ENCODE results near the gene NEK9.

The NEK9 gene

DNA sequence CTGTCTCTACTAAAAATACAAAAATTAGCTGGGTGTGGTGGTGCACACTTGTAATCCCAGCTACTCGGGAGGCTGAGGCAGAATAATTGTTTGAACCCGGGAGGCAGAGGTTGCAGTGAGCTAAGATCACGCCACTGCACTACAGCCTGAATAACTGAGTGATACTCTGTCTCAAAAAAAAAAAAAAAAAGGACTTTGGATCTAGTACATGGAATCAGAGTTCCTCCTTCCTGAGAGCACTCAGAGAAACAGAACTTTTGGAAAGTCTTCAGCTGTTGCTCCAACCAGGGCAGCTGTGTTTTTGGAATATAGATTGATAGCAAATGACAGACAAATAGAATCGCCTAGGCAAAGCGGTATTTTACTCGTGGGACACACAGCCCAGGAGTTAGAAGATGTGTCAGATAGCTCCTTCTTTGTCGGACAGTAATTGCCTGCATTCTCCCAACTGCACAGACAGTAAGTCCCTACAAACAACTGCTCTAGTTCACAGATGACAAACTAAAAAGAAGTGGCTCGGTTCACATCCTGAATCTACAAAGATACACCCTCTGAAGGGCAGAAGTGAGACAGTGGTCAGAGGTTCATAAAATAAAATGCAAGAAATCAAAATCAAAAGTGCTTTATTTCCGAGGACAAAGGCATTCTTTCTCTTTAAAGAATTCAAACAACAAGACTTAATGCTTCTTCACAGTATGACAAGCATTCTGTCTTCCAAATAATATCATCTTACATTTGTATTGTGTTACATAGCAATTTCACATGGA lies 17.1 kb upstream of the NEK9 start:
- Histone ChIP-seq H3K27ac (no peak overlapping the region), H3K9ac (no peak overlapping the region), H3K27me3 (ENCODE audit: insufficient read depth, low read depth) (no peaks in the 10 kb centered on the region), H3K36me3 (ENCODE audit: insufficient read depth) (no peaks in the 10 kb centered on the region), H3K4me3 (IDR thresholded peaks at IDR 0.05; ENCODE audit: insufficient read depth, low read depth, low read length) (no peak overlapping the region), H4K20me1 (ENCODE audit: insufficient read depth) (no peaks in the 10 kb centered on the region), H3K79me2 (ENCODE audit: insufficient read depth, low read depth) (no peaks in the 10 kb centered on the region; the same call in 1 of the 2 replicates), H2AFZ (ENCODE audit: low read depth) (no peak overlapping the region), H3K4me1 (ENCODE audit: low read depth, poor library complexity, severe bottlenecking) (peaks cover 14% of the 10 kb centered on the region), H3K4me2 (no peak overlapping the region)
- TF ChIP-seq, protein P1, sequence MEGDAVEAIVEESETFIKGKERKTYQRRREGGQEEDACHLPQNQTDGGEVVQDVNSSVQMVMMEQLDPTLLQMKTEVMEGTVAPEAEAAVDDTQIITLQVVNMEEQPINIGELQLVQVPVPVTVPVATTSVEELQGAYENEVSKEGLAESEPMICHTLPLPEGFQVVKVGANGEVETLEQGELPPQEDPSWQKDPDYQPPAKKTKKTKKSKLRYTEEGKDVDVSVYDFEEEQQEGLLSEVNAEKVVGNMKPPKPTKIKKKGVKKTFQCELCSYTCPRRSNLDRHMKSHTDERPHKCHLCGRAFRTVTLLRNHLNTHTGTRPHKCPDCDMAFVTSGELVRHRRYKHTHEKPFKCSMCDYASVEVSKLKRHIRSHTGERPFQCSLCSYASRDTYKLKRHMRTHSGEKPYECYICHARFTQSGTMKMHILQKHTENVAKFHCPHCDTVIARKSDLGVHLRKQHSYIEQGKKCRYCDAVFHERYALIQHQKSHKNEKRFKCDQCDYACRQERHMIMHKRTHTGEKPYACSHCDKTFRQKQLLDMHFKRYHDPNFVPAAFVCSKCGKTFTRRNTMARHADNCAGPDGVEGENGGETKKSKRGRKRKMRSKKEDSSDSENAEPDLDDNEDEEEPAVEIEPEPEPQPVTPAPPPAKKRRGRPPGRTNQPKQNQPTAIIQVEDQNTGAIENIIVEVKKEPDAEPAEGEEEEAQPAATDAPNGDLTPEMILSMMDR (conservative IDR thresholded peaks at IDR 0.05; ENCODE audit: low read depth, low read length): no peak

DNA sequence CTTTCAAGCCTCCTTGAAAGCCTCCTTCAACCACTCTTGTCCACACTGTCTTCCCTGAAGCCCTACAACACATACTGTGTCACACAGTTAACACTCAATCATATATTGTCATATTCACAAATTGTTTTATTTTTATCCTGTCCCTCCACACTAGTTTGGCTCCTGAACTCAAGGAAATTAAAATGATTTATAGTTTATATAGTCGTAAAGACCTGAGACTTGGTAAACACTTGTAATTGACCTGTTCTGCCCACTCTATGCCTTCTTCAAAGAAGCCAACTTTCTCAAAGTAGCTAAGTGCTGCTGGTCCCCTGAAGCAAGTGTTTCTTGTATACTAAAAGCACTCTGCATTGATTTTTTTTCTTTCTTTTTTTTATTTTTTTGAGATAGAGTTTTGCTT lies 15.6 kb upstream of the NEK9 start:
- Histone ChIP-seq H3K79me2 (ENCODE audit: insufficient read depth, low read depth) (peaks cover 7% of the 10 kb centered on the region; the same call in 1 of the 2 replicates), H3K4me2 (no peak overlapping the region), H3K36me3 (ENCODE audit: insufficient read depth) (no peaks in the 10 kb centered on the region), H3K4me1 (ENCODE audit: low read depth, poor library complexity, severe bottlenecking) (peaks cover 17% of the 10 kb centered on the region), H3K9ac (no peak overlapping the region), H3K27me3 (ENCODE audit: insufficient read depth, low read depth) (no peaks in the 10 kb centered on the region), H4K20me1 (ENCODE audit: insufficient read depth) (no peaks in the 10 kb centered on the region), H3K4me3 (IDR thresholded peaks at IDR 0.05; ENCODE audit: insufficient read depth, low read depth, low read length) (no peak overlapping the region), H2AFZ (ENCODE audit: low read depth) (no peak overlapping the region), H3K27ac (no peak overlapping the region)
- TF ChIP-seq, protein P1 (conservative IDR thresholded peaks at IDR 0.05; ENCODE audit: low read depth, low read length): no peak

DNA sequence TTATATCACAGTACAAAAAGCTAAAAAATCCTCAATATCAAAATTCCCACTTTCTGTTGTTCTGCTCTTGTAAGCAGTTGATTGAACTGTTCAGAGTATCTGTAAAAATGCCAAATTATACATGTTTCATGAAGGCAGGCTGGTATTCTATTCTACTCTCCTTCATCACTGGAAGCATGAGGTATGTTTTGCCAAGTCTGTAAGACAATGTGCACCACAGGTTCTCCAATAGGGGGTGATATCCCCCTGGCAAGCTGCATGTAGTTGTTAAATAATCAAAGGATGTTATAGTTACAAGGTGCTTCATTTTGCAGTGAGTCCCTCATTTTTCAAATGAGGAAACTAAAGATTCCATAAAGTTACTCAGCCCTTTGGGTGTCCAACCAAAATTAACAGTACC lies 15.1 kb upstream of the NEK9 start:
- no peaks in the 10 kb centered on the region for H3K36me3 ChIP-seq (ENCODE audit: insufficient read depth)
- H3K4me3 ChIP-seq (IDR thresholded peaks at IDR 0.05; ENCODE audit: insufficient read depth, low read depth, low read length): no peak overlapping the region
- TF ChIP-seq, protein P1 (conservative IDR thresholded peaks at IDR 0.05; ENCODE audit: low read depth, low read length): no peak
- H3K4me2 ChIP-seq: no peak overlapping the region
- no peak overlapping the region for H2AFZ ChIP-seq (ENCODE audit: low read depth)
- peaks cover 17% of the 10 kb centered on the region for H3K4me1 ChIP-seq (ENCODE audit: low read depth, poor library complexity, severe bottlenecking)
- no peaks in the 10 kb centered on the region for H3K27me3 ChIP-seq (ENCODE audit: insufficient read depth, low read depth)
- H3K79me2 ChIP-seq (ENCODE audit: insufficient read depth, low read depth): peaks cover 7% of the 10 kb centered on the region; the same call in 1 of the 2 replicates
- no peak overlapping the region for H3K27ac ChIP-seq
- H3K9ac ChIP-seq: no peak overlapping the region
- H4K20me1 ChIP-seq (ENCODE audit: insufficient read depth): no peaks in the 10 kb centered on the region

DNA sequence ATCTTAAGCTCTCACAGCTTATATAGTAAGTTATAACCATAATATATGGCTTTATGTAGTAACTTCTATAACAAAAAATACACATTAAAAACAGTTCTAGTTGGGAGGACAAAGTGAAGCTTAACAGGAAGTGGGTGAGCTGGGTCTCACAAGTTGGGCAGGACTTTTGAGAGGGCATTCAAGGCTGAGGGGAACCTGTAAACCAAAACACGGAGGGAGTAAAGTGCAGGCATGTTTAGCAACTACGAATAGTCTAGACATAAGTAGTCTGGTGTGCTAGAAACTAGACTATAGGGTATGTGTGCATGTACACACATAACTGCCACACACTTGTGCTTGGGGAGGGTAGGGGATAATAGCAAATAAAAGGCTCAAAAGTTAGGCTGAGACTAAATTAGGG lies 14.2 kb upstream of the NEK9 start:
- no peaks in the 10 kb centered on the region for H3K36me3 ChIP-seq (ENCODE audit: insufficient read depth)
- no peak overlapping the region for H2AFZ ChIP-seq (ENCODE audit: low read depth)
- TF ChIP-seq, protein P1 (conservative IDR thresholded peaks at IDR 0.05; ENCODE audit: low read depth, low read length): no peak
- H3K4me2 ChIP-seq: no peak overlapping the region
- H3K27me3 ChIP-seq (ENCODE audit: insufficient read depth, low read depth): no peaks in the 10 kb centered on the region
- H3K27ac ChIP-seq: no peak overlapping the region
- H3K9ac ChIP-seq: no peak overlapping the region
- H4K20me1 ChIP-seq (ENCODE audit: insufficient read depth): no peaks in the 10 kb centered on the region
- H3K79me2 ChIP-seq (ENCODE audit: insufficient read depth, low read depth): peaks cover 7% of the 10 kb centered on the region; the same call in 1 of the 2 replicates
- H3K4me1 ChIP-seq (ENCODE audit: low read depth, poor library complexity, severe bottlenecking): peaks cover 17% of the 10 kb centered on the region
- no peak overlapping the region for H3K4me3 ChIP-seq (IDR thresholded peaks at IDR 0.05; ENCODE audit: insufficient read depth, low read depth, low read length)

All from KMS-11 (cell line).